Activated B cell treated with CpG ODN at 0.5 μM for 24 hours (primary cell): ENCODE measurements around the gene MZT1. TPM values are rescaled to one million over a fixed set of nuclear protein-coding genes. Genes with fewer than 3 reads are reported as not detected.

Source experiments
- ATAC-seq: fragments of 200-7000 bp; cut with Tn5 transposase; one replicate; pipeline ENCODE4 v1.10.0; 2021; ENCODE audit warnings: low read depth, mild to moderate bottlenecking, moderate library complexity
- CTCF ChIA-PET: fragments of 350-600 bp; sonication (Branson Sonifier 250); formaldehyde crosslinking; loops from one replicate; lab custom pipeline; 2021; ENCODE audit warnings: antibody characterized with exemption; lab: Charles Lee
- POLR2A ChIA-PET: fragments of 350-600 bp; sonication (Branson Sonifier 250); formaldehyde crosslinking; loops from one replicate; lab custom pipeline; 2021; ENCODE audit warnings: antibody characterized with exemption; lab: Charles Lee
- DNase-seq: peaks from one replicate; pipeline ENCODE4 v3.0.0; 2022
- H3K27ac Mint-ChIP-seq: one replicate; pipeline ENCODE4 v1.8.0; 2020; ENCODE audit warnings: mixed read lengths
- H3K27me3 Mint-ChIP-seq: one replicate; pipeline ENCODE4 v1.8.0; 2021; ENCODE audit warnings: mixed read lengths
- H3K36me3 Mint-ChIP-seq: one replicate; pipeline ENCODE4 v1.8.0; 2021; ENCODE audit warnings: low read depth, mixed read lengths
- H3K4me1 Mint-ChIP-seq: one replicate; pipeline ENCODE4 v1.8.0; 2021; ENCODE audit warnings: mixed read lengths
- H3K4me3 Mint-ChIP-seq: one replicate; pipeline ENCODE4 v1.8.0; 2020; ENCODE audit warnings: mild to moderate bottlenecking, mixed read lengths
- H3K9me3 Mint-ChIP-seq: one replicate; pipeline ENCODE4 v1.8.0; 2020; ENCODE audit warnings: mixed read lengths
- intact Hi-C: fragments of 100-400 bp; cut with micrococcal nuclease; formaldehyde crosslinking; loops from one replicate; pipeline ENCODE4 v1.15.1; 2024
- total RNA-seq: library from RNA; stranded (reverse); gene quantifications from 2 replicates; pipeline ENCODE4 v1.2.3, GENCODE V29; 2022
- TF ChIP-seq, protein P1 (sequence below): fragments of 200-600 bp; IDR thresholded peaks from one replicate; pipeline ENCODE4 v1.8.0; 2022; ENCODE audit warnings: antibody characterized with exemption, mild to moderate bottlenecking

The MZT1 gene, protein sequence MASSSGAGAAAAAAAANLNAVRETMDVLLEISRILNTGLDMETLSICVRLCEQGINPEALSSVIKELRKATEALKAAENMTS
- 6.5 and 6.9 TPM in 2 replicates for total RNA-seq

DNA sequence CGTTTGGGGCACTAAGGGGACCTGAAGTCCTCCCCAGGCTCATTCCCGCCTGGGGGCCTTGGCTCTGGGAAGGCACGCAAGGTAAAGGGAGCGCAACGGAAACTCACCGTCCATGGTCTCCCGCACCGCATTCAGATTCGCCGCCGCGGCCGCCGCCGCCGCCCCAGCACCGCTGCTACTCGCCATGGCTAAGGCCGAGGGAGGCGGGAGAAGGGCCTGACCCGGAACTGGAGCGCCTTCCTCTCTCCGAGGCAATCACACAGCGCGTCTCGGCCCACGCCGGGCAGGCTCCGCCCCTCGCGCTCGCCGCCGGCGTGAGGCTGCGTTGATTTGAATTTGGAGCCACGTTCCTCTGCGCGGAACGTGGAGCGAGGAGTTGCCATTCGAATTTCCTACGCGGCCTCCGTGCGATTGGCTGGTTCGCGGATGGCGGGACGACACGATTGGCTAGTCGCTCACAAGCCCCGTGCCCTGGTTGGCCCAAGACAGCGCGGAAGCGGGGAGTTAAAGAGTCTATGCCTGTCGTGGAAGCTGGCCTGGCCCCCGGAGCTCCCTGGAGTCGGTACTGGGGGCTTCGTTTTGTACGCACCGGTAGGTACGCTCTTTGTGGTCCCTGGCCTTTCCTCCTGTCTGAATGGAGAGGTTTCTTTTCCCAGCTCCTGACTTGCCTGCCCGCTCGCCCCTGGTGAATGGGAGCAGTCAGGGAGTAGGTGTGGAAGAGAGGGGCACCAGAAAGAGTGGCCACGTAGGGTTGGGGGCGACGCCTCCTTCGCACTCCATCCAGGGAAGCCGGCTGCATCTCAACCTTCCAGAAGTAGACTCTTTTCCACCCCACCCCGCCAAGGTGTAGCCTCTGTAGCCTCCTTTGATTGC lies at the start of gene MZT1, which contains the start of gene BORA:
TSS of gene MZT1 (minus strand) at position 213 of the 873 bp plus-strand sequence. CDS start at position 186, 27 bp downstream.
TSS of gene BORA (plus strand) at position 507 of the 873 bp plus-strand sequence. CDS start 1,018 bp downstream, outside the sequence.
- intact Hi-C loops = loop anchor here (1.0 to 10.0 kb wide), 6 partner anchors 54 to 1563 kb away; partner anchors contain the start of genes DIS3 and KLF12
- ATAC-seq (peak; percentile 93), DNase-seq (peak; percentile 92)
- Mint-ChIP-seq H3K27ac (peak within 1 kb of the TSS; percentile 84), H3K36me3 (peaks cover 41% of the 10 kb centered on the region), H3K27me3 (no peaks in the 10 kb centered on the region), H3K9me3 (no peaks in the 10 kb centered on the region), H3K4me1 (peaks cover 48% of the 10 kb centered on the region), H3K4me3 (peak within 1 kb of the TSS; percentile 95)
- ChIA-PET POLR2A (interaction anchor here (0.9 to 1.0 kb wide), 2 partner anchors 11 to 54 kb away, joined by 4 to 5 read pairs; partner anchors contain the start of genes DIS3 and PIBF1), CTCF (no interaction called here)
- TF ChIP-seq, protein P1, sequence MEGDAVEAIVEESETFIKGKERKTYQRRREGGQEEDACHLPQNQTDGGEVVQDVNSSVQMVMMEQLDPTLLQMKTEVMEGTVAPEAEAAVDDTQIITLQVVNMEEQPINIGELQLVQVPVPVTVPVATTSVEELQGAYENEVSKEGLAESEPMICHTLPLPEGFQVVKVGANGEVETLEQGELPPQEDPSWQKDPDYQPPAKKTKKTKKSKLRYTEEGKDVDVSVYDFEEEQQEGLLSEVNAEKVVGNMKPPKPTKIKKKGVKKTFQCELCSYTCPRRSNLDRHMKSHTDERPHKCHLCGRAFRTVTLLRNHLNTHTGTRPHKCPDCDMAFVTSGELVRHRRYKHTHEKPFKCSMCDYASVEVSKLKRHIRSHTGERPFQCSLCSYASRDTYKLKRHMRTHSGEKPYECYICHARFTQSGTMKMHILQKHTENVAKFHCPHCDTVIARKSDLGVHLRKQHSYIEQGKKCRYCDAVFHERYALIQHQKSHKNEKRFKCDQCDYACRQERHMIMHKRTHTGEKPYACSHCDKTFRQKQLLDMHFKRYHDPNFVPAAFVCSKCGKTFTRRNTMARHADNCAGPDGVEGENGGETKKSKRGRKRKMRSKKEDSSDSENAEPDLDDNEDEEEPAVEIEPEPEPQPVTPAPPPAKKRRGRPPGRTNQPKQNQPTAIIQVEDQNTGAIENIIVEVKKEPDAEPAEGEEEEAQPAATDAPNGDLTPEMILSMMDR = no peak

DNA sequence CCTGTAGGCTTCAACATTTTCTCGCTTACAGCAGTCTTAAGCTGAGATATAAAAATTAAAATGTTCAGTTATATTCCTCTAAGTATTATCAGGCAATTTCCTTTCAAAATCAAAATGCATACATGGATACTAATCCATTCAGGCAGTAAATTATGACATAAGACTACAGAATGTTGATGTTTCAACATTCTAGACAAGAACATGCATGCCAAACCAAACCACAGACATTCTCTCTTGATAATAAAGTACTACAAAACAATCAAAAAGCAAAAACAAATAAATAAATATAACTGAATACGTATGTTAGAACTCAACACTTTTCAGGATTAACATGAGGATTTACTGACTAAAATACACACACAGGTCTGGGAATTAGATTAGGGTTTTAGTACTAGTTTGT lies 46.6 kb upstream of the MZT1 start:
- ChIA-PET POLR2A (no interaction called here), CTCF (no interaction called here)
- Mint-ChIP-seq H3K9me3 (no peaks in the 10 kb centered on the region), H3K4me1 (peaks cover 7% of the 10 kb centered on the region), H3K4me3 (no peak overlapping the region), H3K27ac (no peak overlapping the region), H3K36me3 (peaks cover 80% of the 10 kb centered on the region), H3K27me3 (no peaks in the 10 kb centered on the region)
- no peak for ATAC-seq
- TF ChIP-seq, protein P1 = no peak
- intact Hi-C loops = loop anchor here (2.0 kb wide), 1 partner anchor 13 kb away; no protein-coding TSS in a partner anchor
- no peak for DNase-seq

DNA sequence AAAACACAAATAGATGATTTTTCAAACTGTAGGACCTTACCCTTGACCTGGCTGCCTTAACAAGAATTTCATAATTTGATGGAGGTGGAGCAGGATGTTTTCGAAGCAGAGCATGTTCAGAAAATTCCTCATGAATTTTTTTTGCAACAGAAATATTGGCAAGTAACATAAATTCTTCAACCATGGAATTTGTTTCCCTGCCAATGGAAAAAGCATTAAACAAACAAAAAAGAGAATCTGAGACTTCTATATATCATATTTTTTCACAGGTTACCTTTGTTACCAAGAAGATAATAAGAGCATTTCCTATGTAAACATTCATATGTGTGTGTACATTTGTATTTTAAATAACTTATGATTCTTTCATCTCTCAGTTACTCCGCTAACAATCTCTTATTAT lies 36.0 kb upstream of the MZT1 start:
- H3K27ac Mint-ChIP-seq = no peak overlapping the region
- peaks cover 5% of the 10 kb centered on the region for H3K4me1 Mint-ChIP-seq
- intact Hi-C loops = no loop called here
- ATAC-seq (no peak), DNase-seq (no peak)
- ChIA-PET CTCF (no interaction called here), POLR2A (no interaction called here)
- H3K36me3 Mint-ChIP-seq = peaks cover 88% of the 10 kb centered on the region
- TF ChIP-seq, protein P1 = no peak
- no peak overlapping the region for H3K4me3 Mint-ChIP-seq
- no peaks in the 10 kb centered on the region for H3K9me3 Mint-ChIP-seq
- H3K27me3 Mint-ChIP-seq = no peaks in the 10 kb centered on the region

DNA sequence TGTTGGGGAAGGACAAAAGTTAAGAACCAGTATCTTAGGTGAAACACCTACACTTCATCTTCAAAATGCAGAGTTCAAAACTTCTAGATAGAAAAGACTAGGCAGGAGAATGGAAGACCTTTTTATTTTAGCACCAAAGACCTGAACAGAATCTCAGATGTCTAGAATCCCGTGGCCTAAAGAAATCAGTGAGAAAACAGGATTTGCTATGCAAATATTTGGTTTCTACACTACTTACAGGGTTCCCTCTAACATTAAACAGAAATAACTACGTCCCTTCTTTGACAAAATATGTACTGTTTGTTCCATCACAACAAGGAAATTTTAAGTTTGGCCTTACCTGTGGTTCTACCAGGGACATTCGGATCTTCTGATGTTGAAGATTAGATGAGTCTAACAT lies 32.8 kb upstream of the MZT1 start:
- TF ChIP-seq, protein P1 = no peak
- no peaks in the 10 kb centered on the region for H3K9me3 Mint-ChIP-seq
- H3K27ac Mint-ChIP-seq = no peak overlapping the region
- H3K4me3 Mint-ChIP-seq = no peak overlapping the region
- no peak for ATAC-seq
- POLR2A ChIA-PET = no interaction called here
- H3K27me3 Mint-ChIP-seq = no peaks in the 10 kb centered on the region
- H3K4me1 Mint-ChIP-seq = peaks cover 5% of the 10 kb centered on the region
- DNase-seq = no peak
- CTCF ChIA-PET = no interaction called here
- intact Hi-C loops = loop anchor here (2.0 kb wide), 1 partner anchor 15 kb away; no protein-coding TSS in a partner anchor
- H3K36me3 Mint-ChIP-seq = peaks cover 83% of the 10 kb centered on the region
